H9 (cell line): Measurements from ENCODE around the gene MDFI. TPM values are rescaled to one million over a fixed set of nuclear protein-coding genes. Genes with fewer than 3 reads are reported as not detected.

Experiments
- DNase-seq: peaks from one replicate; pipeline ENCODE4 v3.0.0-alpha.2; 2017
- H2AFZ ChIP-seq: one replicate; pipeline ENCODE4 v1.6.1; 2013; ENCODE audit warnings: mild to moderate bottlenecking, low read length, control low read depth, moderate library complexity
- H2AK5ac ChIP-seq: 2 replicates; pipeline ENCODE4 v1.6.1; 2013; ENCODE audit warnings: low read length, control low read depth, mixed read lengths; ENCODE audit not compliant: insufficient read length
- H2BK120ac ChIP-seq: one replicate; pipeline ENCODE4 v1.6.1; 2013; ENCODE audit warnings: low read depth, mild to moderate bottlenecking, low read length, control low read depth, inconsistent platforms; ENCODE audit not compliant: poor library complexity, severe bottlenecking
- H2BK12ac ChIP-seq: 2 replicates; pipeline ENCODE4 v1.6.1; 2013; ENCODE audit warnings: low read length, control low read depth, mixed read lengths, low read depth; ENCODE audit not compliant: insufficient read length
- H2BK15ac ChIP-seq: 2 replicates; pipeline ENCODE4 v1.6.1; 2013; ENCODE audit warnings: low read depth, low read length, control low read depth
- H2BK20ac ChIP-seq: one replicate; pipeline ENCODE4 v1.6.1; 2013; ENCODE audit warnings: low read depth, mild to moderate bottlenecking, low read length, control low read depth, inconsistent platforms; ENCODE audit not compliant: poor library complexity, severe bottlenecking
- H2BK5ac ChIP-seq: 2 replicates; pipeline ENCODE4 v1.6.1; 2013; ENCODE audit warnings: low read length, control low read depth, mixed read lengths; ENCODE audit not compliant: insufficient read length
- H3K14ac ChIP-seq: 2 replicates; pipeline ENCODE4 v1.6.1; 2013; ENCODE audit warnings: low read length, control low read depth; ENCODE audit not compliant: insufficient read depth
- H3K18ac ChIP-seq: 2 replicates; pipeline ENCODE4 v1.6.1; 2013; ENCODE audit warnings: low read depth, mild to moderate bottlenecking, mixed read lengths, low read length, control low read depth; ENCODE audit not compliant: insufficient read length
- H3K23ac ChIP-seq: 2 replicates; pipeline ENCODE4 v1.6.1; 2013; ENCODE audit warnings: low read length, control low read depth, mixed read lengths, low read depth; ENCODE audit not compliant: insufficient read length
- H3K23me2 ChIP-seq: 2 replicates; pipeline ENCODE4 v1.6.1; 2013; ENCODE audit warnings: low read depth, mild to moderate bottlenecking, mixed read lengths, low read length, control low read depth; ENCODE audit not compliant: insufficient read length, poor library complexity, severe bottlenecking
- H3K27ac ChIP-seq: 2 replicates; pipeline ENCODE4 v1.5.1; 2013; ENCODE audit warnings: low read length, control low read depth, mixed read lengths, low read depth; ENCODE audit not compliant: insufficient read length
- H3K27me3 ChIP-seq: 2 replicates; pipeline ENCODE4 v1.6.1; 2013; ENCODE audit warnings: low read length, control low read depth, inconsistent platforms; ENCODE audit not compliant: insufficient read depth
- H3K4ac ChIP-seq: 2 replicates; pipeline ENCODE4 v1.6.1; 2013; ENCODE audit warnings: low read depth, mild to moderate bottlenecking, control low read depth, inconsistent platforms, low read length, moderate library complexity
- H3K4me1 ChIP-seq: 2 replicates; pipeline ENCODE4 v1.6.1; 2013; ENCODE audit warnings: low read length, control low read depth, inconsistent platforms; ENCODE audit not compliant: insufficient read depth
- H3K4me2 ChIP-seq: 2 replicates; pipeline ENCODE4 v1.6.1; 2013; ENCODE audit warnings: low read length, control low read depth, mixed read lengths; ENCODE audit not compliant: insufficient read length, insufficient read depth
- H3K56ac ChIP-seq: 2 replicates; pipeline ENCODE4 v1.6.1; 2013; ENCODE audit warnings: low read depth, mild to moderate bottlenecking, mixed read lengths, low read length, control low read depth; ENCODE audit not compliant: insufficient read length
- H3K79me1 ChIP-seq: 2 replicates; pipeline ENCODE4 v1.6.1; 2013; ENCODE audit warnings: low read depth, mild to moderate bottlenecking, moderate library complexity, low read length, control low read depth, inconsistent platforms; ENCODE audit not compliant: insufficient read depth, poor library complexity, severe bottlenecking
- H3K79me2 ChIP-seq: 2 replicates; pipeline ENCODE4 v1.6.1; 2013; ENCODE audit warnings: low read length, control low read depth, inconsistent platforms; ENCODE audit not compliant: insufficient read depth
- H3K9ac ChIP-seq: 2 replicates; pipeline ENCODE4 v1.6.1; 2013; ENCODE audit warnings: low read length, control low read depth, mixed read lengths; ENCODE audit not compliant: insufficient read length; ENCODE audit errors: extremely low read depth
- H3K9me3 ChIP-seq: one replicate; pipeline ENCODE4 v1.6.1; 2013; ENCODE audit warnings: low read depth, low read length, inconsistent platforms; ENCODE audit not compliant: control insufficient read depth
- H3T11ph ChIP-seq: one replicate; pipeline ENCODE4 v1.6.1; 2013; ENCODE audit warnings: mild to moderate bottlenecking, low read length, control low read depth, inconsistent platforms
- H4K20me1 ChIP-seq: one replicate; pipeline ENCODE4 v1.6.1; 2013; ENCODE audit not compliant: control insufficient read depth, insufficient read length, insufficient read depth
- H4K5ac ChIP-seq: 2 replicates; pipeline ENCODE4 v1.6.1; 2013; ENCODE audit warnings: low read depth, mild to moderate bottlenecking, mixed read lengths, low read length, control low read depth; ENCODE audit not compliant: insufficient read length
- H4K8ac ChIP-seq: replicated peaks from 2 replicates; pipeline ENCODE4 v1.6.1; 2013; ENCODE audit warnings: low read length, control low read depth, mixed read lengths, low read depth; ENCODE audit not compliant: insufficient read length
- H4K91ac ChIP-seq: 2 replicates; pipeline ENCODE4 v1.6.1; 2013; ENCODE audit warnings: low read depth, mild to moderate bottlenecking, moderate library complexity, mixed read lengths, low read length, control low read depth; ENCODE audit not compliant: insufficient read length
- H3K27ac Mint-ChIP-seq, 3 experiments: 2 replicates in 2 of 3; 3 replicates in 1 of 3; pipeline ENCODE4 v1.8.0; 2020 to 2021; ENCODE audit warnings: mixed read lengths in 3 of 3, mild to moderate bottlenecking in 1 of 3, moderate library complexity in 1 of 3
- H3K27me3 Mint-ChIP-seq: 2 replicates; pipeline ENCODE4 v1.8.0; 2021; ENCODE audit warnings: low read depth, mild to moderate bottlenecking, moderate library complexity, mixed read lengths
- H3K36me3 Mint-ChIP-seq, 3 experiments: 2 replicates in 2 of 3; 3 replicates in 1 of 3; pipeline ENCODE4 v1.8.0; 2020 to 2021; ENCODE audit warnings: low read depth in 3 of 3, mixed read lengths in 3 of 3; ENCODE audit not compliant: insufficient read depth in 1 of 3
- H3K4me1 Mint-ChIP-seq, 2 experiments: 2 replicates each; pipeline ENCODE4 v1.8.0; 2020; ENCODE audit warnings: mixed read lengths in 2 of 2
- H3K4me3 Mint-ChIP-seq, 2 experiments: 2 replicates in 1 of 2; 3 replicates in 1 of 2; pipeline ENCODE4 v1.8.0; 2020 to 2021; ENCODE audit warnings: mild to moderate bottlenecking in 2 of 2, mixed read lengths in 2 of 2, moderate library complexity in 1 of 2
- H3K9me3 Mint-ChIP-seq, 2 experiments: 2 replicates in 1 of 2; 3 replicates in 1 of 2; pipeline ENCODE4 v1.8.0; 2020; ENCODE audit warnings: mild to moderate bottlenecking in 2 of 2, mixed read lengths in 2 of 2, moderate library complexity in 1 of 2
- WGBS: extraction: QIAGEN DNeasy Blood & Tissue Kit; methylation state at CpG from one replicate; pipeline ENCODE4 v1.1.7; 2013; ENCODE audit warnings: missing lambda C conversion rate, low lambda C conversion rate, mixed read lengths; ENCODE audit not compliant: insufficient read length; ENCODE audit errors: extremely low coverage; 5-methylcytosine and 5-hydroxymethylcytosine counted together
- total RNA-seq: library from RNA; stranded (reverse); gene quantifications from 2 replicates; pipeline ENCODE4 v1.2.1, GENCODE V29; 2021
- TF ChIP-seq, protein P1 (sequence below): fragments of 200-600 bp; sonication (generic); conservative IDR thresholded peaks from 3 replicates; pipeline ENCODE4 v1.8.0; 2021; ENCODE audit warnings: antibody characterized with exemption, mild to moderate bottlenecking

MDFI gene
- total RNA-seq, 1 experiment from 2014 or later = 45.0 TPM

DNA sequence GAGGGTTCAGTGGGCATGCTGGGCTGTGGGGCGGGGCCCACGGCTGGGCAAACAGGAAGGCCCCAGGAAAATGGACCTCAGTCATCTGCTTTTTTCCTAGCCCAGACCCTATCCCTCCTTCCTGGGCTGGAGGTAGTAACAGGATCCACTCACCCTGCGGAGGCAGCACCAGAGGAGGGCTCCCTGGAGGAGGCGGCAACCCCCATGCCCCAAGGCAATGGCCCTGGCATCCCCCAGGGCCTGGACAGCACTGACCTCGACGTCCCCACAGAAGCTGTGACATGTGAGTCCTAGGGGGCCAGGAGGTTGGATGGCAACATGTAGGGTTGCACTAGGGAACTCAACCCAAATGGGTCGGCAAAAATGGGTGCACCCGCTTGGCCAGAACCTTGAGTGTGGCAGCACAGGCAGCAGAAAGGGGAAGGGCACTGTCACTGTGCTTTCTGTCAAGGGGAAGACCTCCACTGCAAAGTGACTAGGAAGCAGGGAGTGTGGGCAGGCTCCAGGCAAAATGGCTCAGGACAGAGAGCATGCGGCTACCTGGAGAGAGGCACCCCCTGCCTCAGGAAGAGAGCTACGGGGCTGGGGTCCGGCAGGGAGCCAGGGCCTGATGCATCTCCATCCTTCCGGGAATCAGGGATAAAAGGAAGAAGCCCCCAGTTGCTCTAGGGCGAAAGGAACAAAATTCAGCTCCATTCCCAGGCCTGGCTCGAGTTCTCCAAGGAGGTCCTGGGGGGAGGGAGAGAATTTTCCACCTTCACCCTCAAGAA is 7.9 kb downstream of the MDFI start:
- WGBS = no CpG with 5 or more reads among the region's 14 CpGs
- TF ChIP-seq, protein P1, sequence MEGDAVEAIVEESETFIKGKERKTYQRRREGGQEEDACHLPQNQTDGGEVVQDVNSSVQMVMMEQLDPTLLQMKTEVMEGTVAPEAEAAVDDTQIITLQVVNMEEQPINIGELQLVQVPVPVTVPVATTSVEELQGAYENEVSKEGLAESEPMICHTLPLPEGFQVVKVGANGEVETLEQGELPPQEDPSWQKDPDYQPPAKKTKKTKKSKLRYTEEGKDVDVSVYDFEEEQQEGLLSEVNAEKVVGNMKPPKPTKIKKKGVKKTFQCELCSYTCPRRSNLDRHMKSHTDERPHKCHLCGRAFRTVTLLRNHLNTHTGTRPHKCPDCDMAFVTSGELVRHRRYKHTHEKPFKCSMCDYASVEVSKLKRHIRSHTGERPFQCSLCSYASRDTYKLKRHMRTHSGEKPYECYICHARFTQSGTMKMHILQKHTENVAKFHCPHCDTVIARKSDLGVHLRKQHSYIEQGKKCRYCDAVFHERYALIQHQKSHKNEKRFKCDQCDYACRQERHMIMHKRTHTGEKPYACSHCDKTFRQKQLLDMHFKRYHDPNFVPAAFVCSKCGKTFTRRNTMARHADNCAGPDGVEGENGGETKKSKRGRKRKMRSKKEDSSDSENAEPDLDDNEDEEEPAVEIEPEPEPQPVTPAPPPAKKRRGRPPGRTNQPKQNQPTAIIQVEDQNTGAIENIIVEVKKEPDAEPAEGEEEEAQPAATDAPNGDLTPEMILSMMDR = no peak
- H3K18ac ChIP-seq = no peak overlapping the region
- DNase-seq = no peak
- no peak overlapping the region for H3K56ac ChIP-seq
- no peak overlapping the region for H3K27ac ChIP-seq
- H3K4me1 ChIP-seq = peaks cover 6% of the 10 kb centered on the region; the same call in 1 of the 2 replicates
- no peaks in the 10 kb centered on the region for H3K27me3 ChIP-seq
- no peaks in the 10 kb centered on the region for H3K9me3 Mint-ChIP-seq
- no peak overlapping the region for H3K4me3 Mint-ChIP-seq
- H3K4me1 Mint-ChIP-seq = peaks cover 34 to 42% of the 10 kb centered on the region in 2 experiments
- H3K14ac ChIP-seq = no peak overlapping the region
- H2BK5ac ChIP-seq = no peak overlapping the region
- no peaks in the 10 kb centered on the region for H4K20me1 ChIP-seq
- no peak overlapping the region for H2AK5ac ChIP-seq
- H4K8ac ChIP-seq = no peak overlapping the region
- no peaks in the 10 kb centered on the region for H3K9me3 ChIP-seq
- no peak overlapping the region for H2BK15ac ChIP-seq
- H3K23ac ChIP-seq = no peak overlapping the region
- no peak overlapping the region for H3K4me2 ChIP-seq
- H3K27me3 Mint-ChIP-seq = peaks cover 11% of the 10 kb centered on the region
- no peaks in the 10 kb centered on the region for H3K79me2 ChIP-seq
- no peak overlapping the region for H3K9ac ChIP-seq
- no peaks in the 10 kb centered on the region for H3K79me1 ChIP-seq
- H3K4ac ChIP-seq = no peak overlapping the region
- H2AFZ ChIP-seq = no peak overlapping the region
- H2BK20ac ChIP-seq = no peak overlapping the region
- no peak overlapping the region; a peak in 1 of 7 replicates for H3K27ac Mint-ChIP-seq
- H3K36me3 Mint-ChIP-seq = peaks cover 30 to 51% (median 40%) of the 10 kb centered on the region in 3 experiments
- no peak overlapping the region for H4K91ac ChIP-seq
- H4K5ac ChIP-seq = no peak overlapping the region
- no peaks in the 10 kb centered on the region for H3K23me2 ChIP-seq
- no peak overlapping the region for H2BK12ac ChIP-seq
- H2BK120ac ChIP-seq = no peak overlapping the region
- no peak overlapping the region for H3T11ph ChIP-seq
